SU-DHL-6 (cell line): Measurements from ENCODE around the gene BRSK1.

Experiments
- H2AFZ ChIP-seq: fragments of 200-600 bp; sonication (generic); 2 replicates; pipeline ENCODE4 v1.6.1; 2014; ENCODE audit warnings: low read depth, mild to moderate bottlenecking, moderate library complexity, mixed read lengths, antibody characterized with exemption, low read length; ENCODE audit not compliant: severe bottlenecking
- H3F3A ChIP-seq: fragments of 200-600 bp; shearing (Covaris generic); 2 replicates; pipeline ENCODE4 v1.6.0; 2016; ENCODE audit warnings: antibody characterized with exemption, mild to moderate bottlenecking; ENCODE audit not compliant: insufficient read depth
- H3K27ac ChIP-seq: fragments of 200-600 bp; sonication (generic); 2 replicates; pipeline ENCODE4 v1.5.1; 2016; ENCODE audit warnings: low read depth, mild to moderate bottlenecking, low read length, moderate library complexity, mixed read lengths
- H3K27me3 ChIP-seq: fragments of 200-600 bp; sonication (generic), shearing (Covaris generic); 2 replicates; pipeline ENCODE4 v1.6.0; 2014; ENCODE audit warnings: mild to moderate bottlenecking, low read length
- H3K36me3 ChIP-seq: fragments of 200-600 bp; sonication (generic); 2 replicates; pipeline ENCODE4 v1.6.1; 2014; ENCODE audit warnings: mild to moderate bottlenecking, low read length, mixed read lengths
- H3K4me2 ChIP-seq: fragments of 300-600, 200-600 bp; shearing (Covaris generic), sonication (generic); 2 replicates; pipeline ENCODE4 v1.6.0; 2014; ENCODE audit warnings: low read length, low read depth, mild to moderate bottlenecking; ENCODE audit not compliant: poor library complexity, severe bottlenecking
- H3K4me3 ChIP-seq: fragments of 200-600 bp; sonication (generic); 2 replicates; pipeline ENCODE4 v1.5.1; 2014; ENCODE audit warnings: antibody characterized with exemption, low read length, mild to moderate bottlenecking, mixed read lengths; ENCODE audit not compliant: insufficient read depth, poor library complexity, severe bottlenecking
- H3K79me2 ChIP-seq: fragments of 200-600 bp; sonication (generic); 2 replicates; pipeline ENCODE4 v1.6.1; 2014; ENCODE audit warnings: mild to moderate bottlenecking, low read length, moderate library complexity; ENCODE audit not compliant: insufficient read depth
- H3K9ac ChIP-seq: fragments of 200-600 bp; sonication (generic); 2 replicates; pipeline ENCODE4 v1.7.0; 2014; ENCODE audit warnings: mild to moderate bottlenecking, low read length
- H3K9me2 ChIP-seq: fragments of 200-600 bp; sonication (generic); replicated peaks from 2 replicates; pipeline ENCODE4 v1.6.1; 2014; ENCODE audit warnings: low read length; ENCODE audit not compliant: insufficient read depth
- H3K9me3 ChIP-seq: fragments of 200-600 bp; sonication (generic); 2 replicates; pipeline ENCODE4 v1.6.1; 2014; ENCODE audit warnings: low read length, mixed read lengths; ENCODE audit not compliant: insufficient read depth
- H4K20me1 ChIP-seq: fragments of 200-600 bp; sonication (generic); 2 replicates; pipeline ENCODE4 v1.6.1; 2014; ENCODE audit warnings: low read depth, mild to moderate bottlenecking, antibody characterized with exemption, low read length, moderate library complexity, mixed read lengths
- EZH2phosphoT487 ChIP-seq: fragments of 200-600 bp; sonication (generic), shearing (Covaris generic); conservative IDR thresholded peaks from 2 replicates; pipeline ENCODE4 v1.6.1; 2018; ENCODE audit warnings: mild to moderate bottlenecking, antibody characterized with exemption, low read length, moderate library complexity, mixed read lengths
- TF ChIP-seq, protein P1 (sequence below): fragments of 200-600 bp; sonication (generic); IDR thresholded peaks from one replicate; pipeline ENCODE4 v1.5.1; 2017; ENCODE audit warnings: antibody characterized with exemption, mild to moderate bottlenecking, low read length, moderate library complexity; ENCODE audit not compliant: insufficient read depth, poor library complexity, severe bottlenecking

The BRSK1 gene

DNA sequence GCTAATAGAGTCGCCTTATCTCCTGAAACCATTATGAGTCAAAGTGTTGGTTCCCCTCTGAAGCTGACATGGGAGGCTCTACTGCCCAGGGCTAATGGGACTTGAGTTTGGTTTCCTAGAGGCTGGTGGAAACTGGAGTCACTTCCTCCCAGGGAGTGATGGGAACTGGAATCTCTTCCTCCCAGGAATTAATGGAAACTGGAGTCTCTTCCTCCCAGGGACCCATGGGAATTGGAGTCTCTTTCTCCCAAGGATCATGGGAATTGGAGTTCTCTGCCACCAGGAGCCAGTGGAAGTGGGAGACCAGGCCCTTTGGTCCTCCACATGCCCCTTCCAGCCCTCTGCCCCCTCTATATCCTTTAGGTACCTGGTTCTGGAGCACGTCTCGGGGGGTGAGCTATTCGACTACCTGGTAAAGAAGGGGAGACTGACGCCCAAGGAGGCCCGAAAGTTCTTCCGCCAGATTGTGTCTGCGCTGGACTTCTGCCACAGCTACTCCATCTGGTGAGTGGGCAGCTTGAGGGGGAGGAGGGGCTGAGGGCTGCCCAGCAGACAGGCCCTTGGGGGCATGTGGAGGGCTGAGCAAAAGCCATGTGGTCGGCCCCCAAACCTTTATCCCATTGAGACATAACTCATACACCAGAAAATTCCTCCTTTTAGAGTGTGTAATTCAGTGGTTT is 5.5 kb downstream of the BRSK1 start:
- no peak overlapping the region for H3K27ac ChIP-seq
- no peaks in the 10 kb centered on the region for H4K20me1 ChIP-seq
- no peak overlapping the region for H2AFZ ChIP-seq
- no peak overlapping the region for H3K9ac ChIP-seq
- no peaks in the 10 kb centered on the region for H3K27me3 ChIP-seq
- H3K9me3 ChIP-seq: no peaks in the 10 kb centered on the region
- no peaks in the 10 kb centered on the region for H3F3A ChIP-seq
- TF ChIP-seq, protein P1, sequence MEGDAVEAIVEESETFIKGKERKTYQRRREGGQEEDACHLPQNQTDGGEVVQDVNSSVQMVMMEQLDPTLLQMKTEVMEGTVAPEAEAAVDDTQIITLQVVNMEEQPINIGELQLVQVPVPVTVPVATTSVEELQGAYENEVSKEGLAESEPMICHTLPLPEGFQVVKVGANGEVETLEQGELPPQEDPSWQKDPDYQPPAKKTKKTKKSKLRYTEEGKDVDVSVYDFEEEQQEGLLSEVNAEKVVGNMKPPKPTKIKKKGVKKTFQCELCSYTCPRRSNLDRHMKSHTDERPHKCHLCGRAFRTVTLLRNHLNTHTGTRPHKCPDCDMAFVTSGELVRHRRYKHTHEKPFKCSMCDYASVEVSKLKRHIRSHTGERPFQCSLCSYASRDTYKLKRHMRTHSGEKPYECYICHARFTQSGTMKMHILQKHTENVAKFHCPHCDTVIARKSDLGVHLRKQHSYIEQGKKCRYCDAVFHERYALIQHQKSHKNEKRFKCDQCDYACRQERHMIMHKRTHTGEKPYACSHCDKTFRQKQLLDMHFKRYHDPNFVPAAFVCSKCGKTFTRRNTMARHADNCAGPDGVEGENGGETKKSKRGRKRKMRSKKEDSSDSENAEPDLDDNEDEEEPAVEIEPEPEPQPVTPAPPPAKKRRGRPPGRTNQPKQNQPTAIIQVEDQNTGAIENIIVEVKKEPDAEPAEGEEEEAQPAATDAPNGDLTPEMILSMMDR: no peak
- TF ChIP-seq EZH2phosphoT487: no peak
- no peak overlapping the region for H3K4me2 ChIP-seq
- no peaks in the 10 kb centered on the region for H3K9me2 ChIP-seq
- H3K4me3 ChIP-seq: no peak overlapping the region
- H3K79me2 ChIP-seq: no peaks in the 10 kb centered on the region
- no peaks in the 10 kb centered on the region for H3K36me3 ChIP-seq

GRCh38 chr19:55297267-55297666 is 13.5 kb downstream of the BRSK1 start:
- no peaks in the 10 kb centered on the region for H3K9me3 ChIP-seq
- no peak overlapping the region for H2AFZ ChIP-seq
- H3F3A ChIP-seq: no peaks in the 10 kb centered on the region
- H3K4me2 ChIP-seq: no peak overlapping the region
- H3K9ac ChIP-seq: no peak overlapping the region
- TF ChIP-seq EZH2phosphoT487: no peak
- TF ChIP-seq, protein P1: no peak
- H3K9me2 ChIP-seq: no peaks in the 10 kb centered on the region
- no peaks in the 10 kb centered on the region for H3K27me3 ChIP-seq
- no peaks in the 10 kb centered on the region for H4K20me1 ChIP-seq
- no peak overlapping the region for H3K4me3 ChIP-seq
- no peaks in the 10 kb centered on the region for H3K36me3 ChIP-seq
- no peaks in the 10 kb centered on the region for H3K79me2 ChIP-seq
- no peak overlapping the region for H3K27ac ChIP-seq

GRCh38 chr19:55299991-55300390 is 16.2 kb downstream of the BRSK1 start:
- Histone ChIP-seq H4K20me1 (no peaks in the 10 kb centered on the region), H3K27ac (no peak overlapping the region), H3K36me3 (no peaks in the 10 kb centered on the region), H3K4me3 (no peak overlapping the region), H3F3A (no peaks in the 10 kb centered on the region), H2AFZ (no peak overlapping the region), H3K9ac (no peak overlapping the region), H3K9me2 (no peaks in the 10 kb centered on the region), H3K9me3 (no peaks in the 10 kb centered on the region), H3K79me2 (no peaks in the 10 kb centered on the region), H3K4me2 (no peak overlapping the region), H3K27me3 (no peaks in the 10 kb centered on the region)
- TF ChIP-seq, protein P1: no peak
- no peak for TF ChIP-seq EZH2phosphoT487
